Stomach (tissue), 9 donors: ENCODE data around the gene CEP57. TPM values are rescaled to one million over a fixed set of nuclear protein-coding genes. Genes with fewer than 3 reads are reported as not detected.

Experiments used
- DNase-seq, 2 donors: peaks; one replicate each; pipeline versions ENCODE4 v3.0.0 to v3.0.0-alpha.2; 2013 to 2019
- H3K27ac ChIP-seq, 5 donors: fragments of 200-600 bp in 4 of 5; sonication (generic) in 4 of 5; one replicate each; pipeline ENCODE4 v1.5.1; 2013 to 2019; ENCODE audit warnings: mild to moderate bottlenecking in 1 of 5, moderate library complexity in 1 of 5
- H3K27me3 ChIP-seq, 3 donors: fragments of 200-600 bp; sonication (generic); one replicate each; pipeline ENCODE4 v1.5.1; 2017 to 2019; ENCODE audit warnings: mixed run types in 1 of 3
- H3K36me3 ChIP-seq, 4 donors: fragments of 200-600 bp; sonication (generic); 1 replicate in 3 of 4; 2 replicates in 1 of 4; pipeline ENCODE4 v1.5.1; 2016 to 2019
- H3K4me1 ChIP-seq, 4 donors: fragments of 200-600 bp; sonication (generic); one replicate each; pipeline ENCODE4 v1.5.1; 2016 to 2019
- H3K4me3 ChIP-seq, 4 donors: fragments of 200-600 bp; sonication (generic) in 3 of 4; one replicate each; pipeline ENCODE4 v1.5.1; 2016 to 2019; ENCODE audit warnings: mild to moderate bottlenecking in 1 of 4
- H3K9me3 ChIP-seq, 4 donors: fragments of 200-600 bp; sonication (generic); one replicate each; pipeline ENCODE4 v1.5.1; 2016 to 2019
- EP300 ChIP-seq: sonication (generic); formaldehyde crosslinking; IDR thresholded peaks from one replicate; pipeline ENCODE4 v1.6.1; 2017; ENCODE audit warnings: antibody characterized with exemption
- POLR2A ChIP-seq, 4 donors: fragments of 450-650 bp; IDR thresholded peaks; one replicate each; pipeline ENCODE4 v1.6.1; 2016; ENCODE audit warnings: antibody characterized with exemption in 4 of 4, control low read depth in 2 of 4, mild to moderate bottlenecking in 1 of 4, moderate library complexity in 1 of 4
- POLR2AphosphoS5 ChIP-seq, 3 donors: sonication (generic); formaldehyde crosslinking; IDR thresholded peaks; one replicate each; pipeline ENCODE4 v1.6.1; 2016; ENCODE audit warnings: antibody characterized with exemption in 3 of 3
- WGBS, 5 donors: extraction: QIAGEN DNeasy Blood & Tissue Kit in 3 of 5; methylation state at CpG; one replicate each; pipeline versions ENCODE4 v1.1.5 to v1.1.7; 2013 to 2018; 5-methylcytosine and 5-hydroxymethylcytosine counted together
- intact Hi-C: fragments of 100-400 bp; cut with DNase I; formaldehyde crosslinking; loops from one replicate; pipeline ENCODE4 v1.15.1; 2023; ENCODE audit warnings: low total_unique reads
- polyA plus RNA-seq, 3 donors: library from polyadenylated mRNA; stranded (reverse); fragments of 200-250 nt; gene quantifications; one replicate each; pipeline ENCODE4 v1.2.3, GENCODE V29; 2013
- total RNA-seq, 5 donors: library from RNA; depleted of rRNA; stranded (reverse); fragments of >200 nt; gene quantifications; one replicate each; pipeline versions ENCODE4 v1.1.0 to v1.2.3, GENCODE V29; 2014 to 2016
- TF ChIP-seq, protein P1 (sequence below), 7 experiments: fragments of 450-650 bp in 4 of 7; fragments of 200-600 bp in 3 of 7; sonication (generic) in 3 of 7; IDR thresholded peaks; one replicate each; pipeline ENCODE4 v1.5.1; 2016 to 2019; ENCODE audit warnings: antibody characterized with exemption in 7 of 7, control low read depth in 2 of 7, mild to moderate bottlenecking in 1 of 7
- donor health status: healthy with polysubstance abuse.
- donor health status: Bipolar disorder and iron deficiency.
- donor health status: healthy.

Gene CEP57
- total and polyA plus RNA-seq, 8 donors: 12.0 to 125 (median 26.8) TPM

DNA sequence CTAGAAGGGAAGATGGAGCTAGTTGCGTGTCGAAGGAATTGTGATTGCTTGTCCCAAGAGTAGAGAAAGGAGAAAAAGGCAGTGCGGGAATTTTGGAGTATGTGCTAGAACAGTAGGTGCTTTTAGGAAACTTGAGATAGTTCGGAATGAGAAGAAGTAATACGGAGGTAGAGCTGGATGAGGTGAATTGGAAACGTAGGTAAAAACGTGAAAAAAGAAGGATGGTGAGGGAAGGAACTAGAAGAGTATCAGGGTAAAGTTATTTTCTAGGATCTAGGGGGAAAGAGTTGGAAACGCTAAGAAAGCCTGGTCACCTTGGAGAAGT, 1.4 kb downstream of the CEP57 start:
- peaks cover 0 to 9% (median 7%) of the 10 kb centered on the region in 4 donors for H3K36me3 ChIP-seq
- no peaks in the 10 kb centered on the region for H3K9me3 ChIP-seq
- DNase-seq: no peak
- peak overlapping the region in 3 of 5 donors; percentile 98 to 99 (median 99) for H3K27ac ChIP-seq
- intact Hi-C loops: no loop called here
- H3K27me3 ChIP-seq: no peaks in the 10 kb centered on the region
- H3K4me3 ChIP-seq: peak overlapping the region; percentile 66 to 91 (median 77)
- H3K4me1 ChIP-seq: peaks cover 22 to 49% (median 34%) of the 10 kb centered on the region in 4 donors
- TF ChIP-seq POLR2AphosphoS5 (IDR thresholded peaks at IDR 0.05) (no peak), POLR2A (IDR thresholded peaks at IDR 0.05) (no peak), EP300 (no peak)
- TF ChIP-seq, protein P1, sequence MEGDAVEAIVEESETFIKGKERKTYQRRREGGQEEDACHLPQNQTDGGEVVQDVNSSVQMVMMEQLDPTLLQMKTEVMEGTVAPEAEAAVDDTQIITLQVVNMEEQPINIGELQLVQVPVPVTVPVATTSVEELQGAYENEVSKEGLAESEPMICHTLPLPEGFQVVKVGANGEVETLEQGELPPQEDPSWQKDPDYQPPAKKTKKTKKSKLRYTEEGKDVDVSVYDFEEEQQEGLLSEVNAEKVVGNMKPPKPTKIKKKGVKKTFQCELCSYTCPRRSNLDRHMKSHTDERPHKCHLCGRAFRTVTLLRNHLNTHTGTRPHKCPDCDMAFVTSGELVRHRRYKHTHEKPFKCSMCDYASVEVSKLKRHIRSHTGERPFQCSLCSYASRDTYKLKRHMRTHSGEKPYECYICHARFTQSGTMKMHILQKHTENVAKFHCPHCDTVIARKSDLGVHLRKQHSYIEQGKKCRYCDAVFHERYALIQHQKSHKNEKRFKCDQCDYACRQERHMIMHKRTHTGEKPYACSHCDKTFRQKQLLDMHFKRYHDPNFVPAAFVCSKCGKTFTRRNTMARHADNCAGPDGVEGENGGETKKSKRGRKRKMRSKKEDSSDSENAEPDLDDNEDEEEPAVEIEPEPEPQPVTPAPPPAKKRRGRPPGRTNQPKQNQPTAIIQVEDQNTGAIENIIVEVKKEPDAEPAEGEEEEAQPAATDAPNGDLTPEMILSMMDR (IDR thresholded peaks at IDR 0.05): no peak
- WGBS, 5 donors: 19 to 41% (median 31%) methylated on average over 8 of the region's 8 CpGs

DNA sequence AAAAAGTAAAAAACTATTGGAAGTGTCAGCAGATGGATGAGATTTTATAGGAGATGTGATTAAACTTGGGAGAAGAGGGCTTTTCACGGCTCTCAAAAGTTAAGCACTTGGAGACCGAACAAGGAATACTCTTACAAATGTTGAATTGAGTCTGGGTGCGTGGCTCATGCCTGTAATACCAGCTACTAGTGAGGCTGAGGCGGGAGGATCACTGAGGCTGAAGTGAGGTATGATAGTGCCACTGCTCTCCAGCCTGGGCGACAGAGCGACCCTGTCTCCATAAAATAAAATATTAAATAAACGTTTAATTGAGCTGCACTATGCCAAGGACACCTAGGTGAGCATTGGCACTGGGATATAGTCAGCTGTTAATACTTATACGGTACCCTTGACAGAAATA, 1.9 kb downstream of the CEP57 start:
- Histone ChIP-seq H3K27ac (no peak overlapping the region), H3K4me3 (peak overlapping the region in 1 of 4 donors; percentile 91)

DNA sequence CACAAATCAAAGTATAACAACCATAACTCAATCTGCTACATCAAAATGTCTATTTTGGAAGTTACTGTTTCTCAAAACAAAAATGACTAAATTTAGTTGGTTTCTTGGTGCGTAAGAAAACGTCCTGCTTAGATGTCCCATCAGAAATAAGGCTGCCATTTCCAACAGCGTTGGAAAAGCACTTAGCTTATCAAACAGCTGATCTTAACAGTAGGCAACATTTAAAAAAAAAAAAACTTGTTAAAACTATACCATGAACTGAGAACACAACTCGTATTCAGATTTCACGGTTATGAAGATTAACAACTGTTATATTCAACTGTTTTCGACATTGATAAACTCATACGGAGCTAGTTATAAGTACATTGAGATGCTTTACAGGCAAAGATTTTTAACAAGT, 2.4 kb downstream of the CEP57 start:
- Histone ChIP-seq H3K36me3 (no peaks in the 10 kb centered on the region), H3K27ac (no peak overlapping the region), H3K4me3 (no peak overlapping the region), H3K4me1 (peaks cover 22 to 45% (median 32%) of the 10 kb centered on the region in 4 donors), H3K9me3 (no peaks in the 10 kb centered on the region), H3K27me3 (no peaks in the 10 kb centered on the region)
- no peak for TF ChIP-seq POLR2A (IDR thresholded peaks at IDR 0.05)
- TF ChIP-seq, protein P1 (IDR thresholded peaks at IDR 0.05): no peak
- DNase-seq: no peak
- intact Hi-C loops: no loop called here
- 91 to 94% (median 93%) methylated on average over 7 of the region's 7 CpGs for WGBS, 5 donors

More for the DNA sequence above, 1.9 kb downstream of the CEP57 start:
- WGBS, 5 donors: 81 to 85% (median 83%) methylated on average over 8 of the region's 8 CpGs
- H3K4me1 ChIP-seq: peaks cover 22 to 45% (median 34%) of the 10 kb centered on the region in 4 donors
- TF ChIP-seq POLR2AphosphoS5 (IDR thresholded peaks at IDR 0.05): no peak
- TF ChIP-seq, protein P1 (IDR thresholded peaks at IDR 0.05): no peak
- no peak for TF ChIP-seq POLR2A (IDR thresholded peaks at IDR 0.05)
- no peak for TF ChIP-seq EP300
- DNase-seq: no peak
- H3K36me3 ChIP-seq: peaks cover 0 to 4% (median 2%) of the 10 kb centered on the region in 4 donors
- H3K27me3 ChIP-seq: no peaks in the 10 kb centered on the region
- intact Hi-C loops: no loop called here
- no peaks in the 10 kb centered on the region for H3K9me3 ChIP-seq

DNA sequence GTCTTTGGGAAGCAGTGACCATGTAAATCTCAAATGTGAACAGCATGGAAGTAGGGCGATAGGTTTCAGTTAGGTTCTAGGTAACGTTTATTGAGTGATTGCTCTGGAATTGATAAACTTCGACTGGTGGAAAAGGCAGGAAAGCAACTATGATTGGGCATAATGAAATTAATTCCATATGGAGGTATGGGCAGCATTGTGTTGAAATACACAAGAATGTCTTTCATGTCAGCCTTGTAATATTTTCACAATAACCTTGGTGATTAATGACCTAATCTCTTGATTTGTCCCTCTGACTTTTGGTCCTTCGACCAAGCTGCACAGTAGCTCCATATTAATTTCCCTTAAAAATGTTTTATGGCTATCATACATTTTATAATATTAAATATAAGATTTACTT, 2.8 kb downstream of the CEP57 start:
- intact Hi-C loops: no loop called here
- DNase-seq: no peak
- Histone ChIP-seq H3K9me3 (no peaks in the 10 kb centered on the region), H3K4me3 (no peak overlapping the region), H3K27me3 (no peaks in the 10 kb centered on the region), H3K4me1 (peaks cover 20 to 41% (median 30%) of the 10 kb centered on the region in 4 donors), H3K27ac (no peak overlapping the region), H3K36me3 (no peaks in the 10 kb centered on the region)
- 90 to 95% (median 90%) methylated on average over 4 of the region's 4 CpGs for WGBS, 5 donors
- TF ChIP-seq POLR2A (IDR thresholded peaks at IDR 0.05) (no peak), POLR2AphosphoS5 (IDR thresholded peaks at IDR 0.05) (no peak), EP300 (no peak)
- TF ChIP-seq, protein P1 (IDR thresholded peaks at IDR 0.05): no peak
